ENCODE results near the gene ASGR2.
"Not testable (repeated sequence)": the region's sequence is repeated elsewhere in the genome, so short reads cannot be mapped to it uniquely, and the experiment has no call there.

Gene ASGR2

GRCh38 chr17:7097940-7098339 is 16.7 kb downstream of the ASGR2 start:
- no peak for TF ChIP-seq EZH2 (optimal IDR thresholded peaks at IDR 0.05; ENCODE audit: low read depth, low read length)
- no peak for TF ChIP-seq EZH2phosphoT487 (IDR thresholded peaks at IDR 0.05; ENCODE audit: low read length)
- no peak for TF ChIP-seq CTCF (IDR thresholded peaks at IDR 0.05; ENCODE audit: low read length)
- Histone ChIP-seq H3K36me3 (replicated peaks; ENCODE audit: insufficient read depth, low read length) (no peaks in the 10 kb centered on the region), H3K4me1 (ENCODE audit: low read length) (no peaks in the 10 kb centered on the region), H3K9me3 (replicated peaks; ENCODE audit: insufficient read depth, low read length) (no peaks in the 10 kb centered on the region), H3K4me3 (ENCODE audit: low read length) (no peak overlapping the region), H3K27me3 (replicated peaks; ENCODE audit: insufficient read depth, low read length) (peaks cover 97% of the 10 kb centered on the region), H3K9me2 (replicated peaks; ENCODE audit: insufficient read depth, low read length) (no peaks in the 10 kb centered on the region), H4K20me1 (ENCODE audit: insufficient read depth, low read length) (no peaks in the 10 kb centered on the region), H3K79me2 (ENCODE audit: low read length) (no peaks in the 10 kb centered on the region), H3F3A (ENCODE audit: insufficient read depth, low read length) (no peaks in the 10 kb centered on the region), H2AFZ (ENCODE audit: low read length) (no peak overlapping the region), H3K9ac (ENCODE audit: low read length) (no peak overlapping the region), H3K4me2 (ENCODE audit: low read depth, low read length) (no peak overlapping the region), H3K27ac (ENCODE audit: low read length) (no peak overlapping the region)
- DNase-seq = no peak

GRCh38 chr17:7095625-7096024 is 19.0 kb downstream of the ASGR2 start:
- TF ChIP-seq CTCF (IDR thresholded peaks at IDR 0.05; ENCODE audit: low read length) = no peak
- no peak for TF ChIP-seq EZH2 (optimal IDR thresholded peaks at IDR 0.05; ENCODE audit: low read depth, low read length)
- TF ChIP-seq EZH2phosphoT487 (IDR thresholded peaks at IDR 0.05; ENCODE audit: low read length) = no peak

GRCh38 chr17:7094652-7095019 is 20.0 kb downstream of the ASGR2 start:
- Histone ChIP-seq H3K36me3 (replicated peaks; ENCODE audit: insufficient read depth, low read length) (no peaks in the 10 kb centered on the region), H3K4me3 (ENCODE audit: low read length) (no peak overlapping the region), H3K9me2 (replicated peaks; ENCODE audit: insufficient read depth, low read length) (no peaks in the 10 kb centered on the region), H4K20me1 (ENCODE audit: insufficient read depth, low read length) (no peaks in the 10 kb centered on the region), H3K9ac (ENCODE audit: low read length) (no peak overlapping the region), H3F3A (ENCODE audit: insufficient read depth, low read length) (no peaks in the 10 kb centered on the region), H3K27ac (ENCODE audit: low read length) (no peak overlapping the region), H3K79me2 (ENCODE audit: low read length) (no peaks in the 10 kb centered on the region), H2AFZ (ENCODE audit: low read length) (no peak overlapping the region), H3K4me2 (ENCODE audit: low read depth, low read length) (no peak overlapping the region), H3K9me3 (replicated peaks; ENCODE audit: insufficient read depth, low read length) (no peaks in the 10 kb centered on the region), H3K4me1 (ENCODE audit: low read length) (no peaks in the 10 kb centered on the region), H3K27me3 (replicated peaks; ENCODE audit: insufficient read depth, low read length) (peaks cover 91% of the 10 kb centered on the region)
- DNase-seq = no peak
- TF ChIP-seq CTCF (IDR thresholded peaks at IDR 0.05; ENCODE audit: low read length) = no peak
- TF ChIP-seq EZH2 (optimal IDR thresholded peaks at IDR 0.05; ENCODE audit: low read depth, low read length) = no peak
- TF ChIP-seq EZH2phosphoT487 (IDR thresholded peaks at IDR 0.05; ENCODE audit: low read length) = no peak

More at GRCh38 chr17:7095625-7096024, 19.0 kb downstream of the ASGR2 start:
- Histone ChIP-seq H3K9ac (ENCODE audit: low read length) (no peak overlapping the region), H3K27ac (ENCODE audit: low read length) (no peak overlapping the region), H3K9me3 (replicated peaks; ENCODE audit: insufficient read depth, low read length) (no peaks in the 10 kb centered on the region), H4K20me1 (ENCODE audit: insufficient read depth, low read length) (no peaks in the 10 kb centered on the region), H3K79me2 (ENCODE audit: low read length) (no peaks in the 10 kb centered on the region), H3K27me3 (replicated peaks; ENCODE audit: insufficient read depth, low read length) (peaks cover 90% of the 10 kb centered on the region), H3K4me3 (ENCODE audit: low read length) (no peak overlapping the region), H3K36me3 (replicated peaks; ENCODE audit: insufficient read depth, low read length) (no peaks in the 10 kb centered on the region), H3K4me1 (ENCODE audit: low read length) (no peaks in the 10 kb centered on the region), H3K4me2 (ENCODE audit: low read depth, low read length) (no peak overlapping the region), H3K9me2 (replicated peaks; ENCODE audit: insufficient read depth, low read length) (no peaks in the 10 kb centered on the region), H2AFZ (ENCODE audit: low read length) (no peak overlapping the region), H3F3A (ENCODE audit: insufficient read depth, low read length) (no peaks in the 10 kb centered on the region)
- no peak for DNase-seq

DNA sequence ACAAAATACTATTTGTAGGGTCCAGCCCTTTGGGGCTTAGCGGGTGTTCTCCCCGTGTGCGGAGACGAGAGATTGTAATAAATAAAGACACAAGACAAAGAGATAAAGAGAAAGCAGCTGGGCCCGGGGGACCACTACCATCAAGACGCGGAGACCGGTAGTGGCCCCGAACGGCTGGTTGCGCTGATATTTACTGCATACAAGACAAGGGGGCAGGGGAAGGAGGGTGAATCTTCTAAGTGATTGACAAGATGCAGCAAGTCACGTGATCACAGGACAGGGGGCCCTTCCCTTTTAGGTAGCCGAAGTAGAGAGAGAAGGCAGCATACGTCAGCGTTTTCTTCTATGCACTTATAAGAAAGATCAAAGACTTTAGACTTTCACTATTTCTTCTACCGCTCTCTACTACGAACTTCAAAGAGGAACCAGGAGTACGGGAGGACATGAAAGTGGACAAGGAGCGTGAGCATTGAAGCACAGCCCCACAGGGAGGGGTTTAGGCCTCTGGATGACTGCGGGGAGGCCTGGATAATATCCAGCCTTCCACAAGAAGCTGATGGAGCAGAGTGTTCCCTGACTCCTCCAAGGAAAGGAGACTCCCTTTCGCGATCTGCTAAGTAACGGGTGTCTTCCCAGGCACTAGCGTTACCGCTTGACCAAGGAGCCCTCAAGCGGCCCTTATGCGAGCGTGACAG is 23.2 kb downstream of the ASGR2 start:
- H3K27ac ChIP-seq (ENCODE audit: low read length); H3K36me3 ChIP-seq (replicated peaks; ENCODE audit: insufficient read depth, low read length); H3K9me2 ChIP-seq (replicated peaks; ENCODE audit: insufficient read depth, low read length); H3K9ac ChIP-seq (ENCODE audit: low read length); H2AFZ ChIP-seq (ENCODE audit: low read length); H3K79me2 ChIP-seq (ENCODE audit: low read length); H3K4me2 ChIP-seq (ENCODE audit: low read depth, low read length); H4K20me1 ChIP-seq (ENCODE audit: insufficient read depth, low read length); H3F3A ChIP-seq (ENCODE audit: insufficient read depth, low read length); H3K4me3 ChIP-seq (ENCODE audit: low read length); H3K4me1 ChIP-seq (ENCODE audit: low read length); H3K9me3 ChIP-seq (replicated peaks; ENCODE audit: insufficient read depth, low read length); DNase-seq: not testable (repeated sequence)
- peaks cover 82% of the 10 kb centered on the region for H3K27me3 ChIP-seq (replicated peaks; ENCODE audit: insufficient read depth, low read length)

- H3K36me3 ChIP-seq (replicated peaks; ENCODE audit: insufficient read depth, low read length); H3K9me3 ChIP-seq (replicated peaks; ENCODE audit: insufficient read depth, low read length); H3K4me2 ChIP-seq (ENCODE audit: low read depth, low read length); H3K4me3 ChIP-seq (ENCODE audit: low read length); H3K9me2 ChIP-seq (replicated peaks; ENCODE audit: insufficient read depth, low read length); H3K79me2 ChIP-seq (ENCODE audit: low read length); H4K20me1 ChIP-seq (ENCODE audit: insufficient read depth, low read length); H3K27ac ChIP-seq (ENCODE audit: low read length); H2AFZ ChIP-seq (ENCODE audit: low read length); H3F3A ChIP-seq (ENCODE audit: insufficient read depth, low read length); DNase-seq; H3K4me1 ChIP-seq (ENCODE audit: low read length); H3K9ac ChIP-seq (ENCODE audit: low read length): not testable (repeated sequence)
- H3K27me3 ChIP-seq (replicated peaks; ENCODE audit: insufficient read depth, low read length) = peaks cover 69% of the 10 kb centered on the region
Measured at GRCh38 chr17:7089570-7089969, 25.1 kb downstream of the ASGR2 start.

All from MM.1S (cell line).